H9 (cell line): ENCODE data around the gene TICRR. TPM values are rescaled to one million over a fixed set of nuclear protein-coding genes. Genes with fewer than 3 reads are reported as not detected.

ENCODE experiments used
- DNase-seq: peaks from one replicate; pipeline ENCODE4 v3.0.0-alpha.2; 2017
- H2AFZ ChIP-seq: one replicate; pipeline ENCODE4 v1.6.1; 2013; ENCODE audit warnings: mild to moderate bottlenecking, low read length, control low read depth, moderate library complexity
- H2AK5ac ChIP-seq: 2 replicates; pipeline ENCODE4 v1.6.1; 2013; ENCODE audit warnings: low read length, control low read depth, mixed read lengths; ENCODE audit not compliant: insufficient read length
- H2BK120ac ChIP-seq: one replicate; pipeline ENCODE4 v1.6.1; 2013; ENCODE audit warnings: low read depth, mild to moderate bottlenecking, low read length, control low read depth, inconsistent platforms; ENCODE audit not compliant: poor library complexity, severe bottlenecking
- H2BK12ac ChIP-seq: 2 replicates; pipeline ENCODE4 v1.6.1; 2013; ENCODE audit warnings: low read length, control low read depth, mixed read lengths, low read depth; ENCODE audit not compliant: insufficient read length
- H2BK15ac ChIP-seq: 2 replicates; pipeline ENCODE4 v1.6.1; 2013; ENCODE audit warnings: low read depth, low read length, control low read depth
- H2BK20ac ChIP-seq: one replicate; pipeline ENCODE4 v1.6.1; 2013; ENCODE audit warnings: low read depth, mild to moderate bottlenecking, low read length, control low read depth, inconsistent platforms; ENCODE audit not compliant: poor library complexity, severe bottlenecking
- H2BK5ac ChIP-seq: 2 replicates; pipeline ENCODE4 v1.6.1; 2013; ENCODE audit warnings: low read length, control low read depth, mixed read lengths; ENCODE audit not compliant: insufficient read length
- H3K14ac ChIP-seq: 2 replicates; pipeline ENCODE4 v1.6.1; 2013; ENCODE audit warnings: low read length, control low read depth; ENCODE audit not compliant: insufficient read depth
- H3K18ac ChIP-seq: 2 replicates; pipeline ENCODE4 v1.6.1; 2013; ENCODE audit warnings: low read depth, mild to moderate bottlenecking, mixed read lengths, low read length, control low read depth; ENCODE audit not compliant: insufficient read length
- H3K23ac ChIP-seq: 2 replicates; pipeline ENCODE4 v1.6.1; 2013; ENCODE audit warnings: low read length, control low read depth, mixed read lengths, low read depth; ENCODE audit not compliant: insufficient read length
- H3K23me2 ChIP-seq: 2 replicates; pipeline ENCODE4 v1.6.1; 2013; ENCODE audit warnings: low read depth, mild to moderate bottlenecking, mixed read lengths, low read length, control low read depth; ENCODE audit not compliant: insufficient read length, poor library complexity, severe bottlenecking
- H3K27ac ChIP-seq: 2 replicates; pipeline ENCODE4 v1.5.1; 2013; ENCODE audit warnings: low read length, control low read depth, mixed read lengths, low read depth; ENCODE audit not compliant: insufficient read length
- H3K27me3 ChIP-seq: 2 replicates; pipeline ENCODE4 v1.6.1; 2013; ENCODE audit warnings: low read length, control low read depth, inconsistent platforms; ENCODE audit not compliant: insufficient read depth
- H3K4ac ChIP-seq: 2 replicates; pipeline ENCODE4 v1.6.1; 2013; ENCODE audit warnings: low read depth, mild to moderate bottlenecking, control low read depth, inconsistent platforms, low read length, moderate library complexity
- H3K4me1 ChIP-seq: 2 replicates; pipeline ENCODE4 v1.6.1; 2013; ENCODE audit warnings: low read length, control low read depth, inconsistent platforms; ENCODE audit not compliant: insufficient read depth
- H3K4me2 ChIP-seq: 2 replicates; pipeline ENCODE4 v1.6.1; 2013; ENCODE audit warnings: low read length, control low read depth, mixed read lengths; ENCODE audit not compliant: insufficient read length, insufficient read depth
- H3K56ac ChIP-seq: 2 replicates; pipeline ENCODE4 v1.6.1; 2013; ENCODE audit warnings: low read depth, mild to moderate bottlenecking, mixed read lengths, low read length, control low read depth; ENCODE audit not compliant: insufficient read length
- H3K79me1 ChIP-seq: 2 replicates; pipeline ENCODE4 v1.6.1; 2013; ENCODE audit warnings: low read depth, mild to moderate bottlenecking, moderate library complexity, low read length, control low read depth, inconsistent platforms; ENCODE audit not compliant: insufficient read depth, poor library complexity, severe bottlenecking
- H3K79me2 ChIP-seq: 2 replicates; pipeline ENCODE4 v1.6.1; 2013; ENCODE audit warnings: low read length, control low read depth, inconsistent platforms; ENCODE audit not compliant: insufficient read depth
- H3K9ac ChIP-seq: 2 replicates; pipeline ENCODE4 v1.6.1; 2013; ENCODE audit warnings: low read length, control low read depth, mixed read lengths; ENCODE audit not compliant: insufficient read length; ENCODE audit errors: extremely low read depth
- H3K9me3 ChIP-seq: one replicate; pipeline ENCODE4 v1.6.1; 2013; ENCODE audit warnings: low read depth, low read length, inconsistent platforms; ENCODE audit not compliant: control insufficient read depth
- H3T11ph ChIP-seq: one replicate; pipeline ENCODE4 v1.6.1; 2013; ENCODE audit warnings: mild to moderate bottlenecking, low read length, control low read depth, inconsistent platforms
- H4K20me1 ChIP-seq: one replicate; pipeline ENCODE4 v1.6.1; 2013; ENCODE audit not compliant: control insufficient read depth, insufficient read length, insufficient read depth
- H4K5ac ChIP-seq: 2 replicates; pipeline ENCODE4 v1.6.1; 2013; ENCODE audit warnings: low read depth, mild to moderate bottlenecking, mixed read lengths, low read length, control low read depth; ENCODE audit not compliant: insufficient read length
- H4K8ac ChIP-seq: replicated peaks from 2 replicates; pipeline ENCODE4 v1.6.1; 2013; ENCODE audit warnings: low read length, control low read depth, mixed read lengths, low read depth; ENCODE audit not compliant: insufficient read length
- H4K91ac ChIP-seq: 2 replicates; pipeline ENCODE4 v1.6.1; 2013; ENCODE audit warnings: low read depth, mild to moderate bottlenecking, moderate library complexity, mixed read lengths, low read length, control low read depth; ENCODE audit not compliant: insufficient read length
- H3K27ac Mint-ChIP-seq, 3 experiments: 2 replicates in 2 of 3; 3 replicates in 1 of 3; pipeline ENCODE4 v1.8.0; 2020 to 2021; ENCODE audit warnings: mixed read lengths in 3 of 3, mild to moderate bottlenecking in 1 of 3, moderate library complexity in 1 of 3
- H3K27me3 Mint-ChIP-seq: 2 replicates; pipeline ENCODE4 v1.8.0; 2021; ENCODE audit warnings: low read depth, mild to moderate bottlenecking, moderate library complexity, mixed read lengths
- H3K36me3 Mint-ChIP-seq, 3 experiments: 2 replicates in 2 of 3; 3 replicates in 1 of 3; pipeline ENCODE4 v1.8.0; 2020 to 2021; ENCODE audit warnings: low read depth in 3 of 3, mixed read lengths in 3 of 3; ENCODE audit not compliant: insufficient read depth in 1 of 3
- H3K4me1 Mint-ChIP-seq, 2 experiments: 2 replicates each; pipeline ENCODE4 v1.8.0; 2020; ENCODE audit warnings: mixed read lengths in 2 of 2
- H3K4me3 Mint-ChIP-seq, 2 experiments: 2 replicates in 1 of 2; 3 replicates in 1 of 2; pipeline ENCODE4 v1.8.0; 2020 to 2021; ENCODE audit warnings: mild to moderate bottlenecking in 2 of 2, mixed read lengths in 2 of 2, moderate library complexity in 1 of 2
- H3K9me3 Mint-ChIP-seq, 2 experiments: 2 replicates in 1 of 2; 3 replicates in 1 of 2; pipeline ENCODE4 v1.8.0; 2020; ENCODE audit warnings: mild to moderate bottlenecking in 2 of 2, mixed read lengths in 2 of 2, moderate library complexity in 1 of 2
- CTCF ChIP-seq: fragments of 200-600 bp; sonication (generic); conservative IDR thresholded peaks from 3 replicates; pipeline ENCODE4 v1.8.0; 2021; ENCODE audit warnings: antibody characterized with exemption, mild to moderate bottlenecking
- WGBS: extraction: QIAGEN DNeasy Blood & Tissue Kit; methylation state at CpG from one replicate; pipeline ENCODE4 v1.1.7; 2013; ENCODE audit warnings: missing lambda C conversion rate, low lambda C conversion rate, mixed read lengths; ENCODE audit not compliant: insufficient read length; ENCODE audit errors: extremely low coverage; 5-methylcytosine and 5-hydroxymethylcytosine counted together
- total RNA-seq: library from RNA; stranded (reverse); gene quantifications from 2 replicates; pipeline ENCODE4 v1.2.1, GENCODE V29; 2021

Gene TICRR
- total RNA-seq, 1 experiment from 2014 or later = 26.0 TPM

- H3K27ac Mint-ChIP-seq = peak overlapping the region in 1 of 3 experiments; percentile 15; a peak in 2 of 7 replicates
- TF ChIP-seq CTCF = no peak
- H3K36me3 Mint-ChIP-seq = peaks cover 14 to 32% (median 22%) of the 10 kb centered on the region in 3 experiments
These were observed 76.9 kb downstream of the TICRR start for GRCh38 chr15:89652131-89652530.

More at GRCh38 chr15:89652131-89652530, 76.9 kb downstream of the TICRR start:
- Histone ChIP-seq H3K4ac (no peak overlapping the region), H2BK20ac (no peak overlapping the region), H3K23me2 (peaks cover 6% of the 10 kb centered on the region), H4K20me1 (no peaks in the 10 kb centered on the region), H3K4me2 (no peak overlapping the region), H3K79me1 (no peaks in the 10 kb centered on the region), H3K79me2 (no peaks in the 10 kb centered on the region; the same call in 1 of the 2 replicates), H3K18ac (no peak overlapping the region), H3K23ac (no peak overlapping the region), H4K91ac (no peak overlapping the region), H3K27ac (no peak overlapping the region), H2BK5ac (no peak overlapping the region), H2BK12ac (no peak overlapping the region), H3T11ph (no peak overlapping the region), H3K4me1 (no peaks in the 10 kb centered on the region), H3K9me3 (no peaks in the 10 kb centered on the region), H4K5ac (no peak overlapping the region), H2AK5ac (no peak overlapping the region), H3K9ac (no peak overlapping the region), H3K56ac (no peak overlapping the region), H3K14ac (no peak overlapping the region), H4K8ac (no peak overlapping the region), H2BK120ac (no peak overlapping the region), H2AFZ (no peak overlapping the region), H3K27me3 (no peaks in the 10 kb centered on the region), H2BK15ac (no peak overlapping the region)
- H3K4me3 Mint-ChIP-seq = 0 out of 5 replicates have a peak overlapping the region, but pooled peaks of 1 of the 2 experiments have one; percentile 10
- no CpG with 5 or more reads among the region's 7 CpGs for WGBS
- peaks cover 9 to 16% of the 10 kb centered on the region in 2 experiments for H3K4me1 Mint-ChIP-seq
- no peak for DNase-seq
- H3K9me3 Mint-ChIP-seq = no peaks in the 10 kb centered on the region
- peaks cover 8% of the 10 kb centered on the region for H3K27me3 Mint-ChIP-seq
